GM19043 (cell line): Measurements from ENCODE around the gene GRWD1.
A peak's percentile ranks its signal among the peaks of the same experiment; 100 is the strongest.

Source experiments
- ATAC-seq: cut with Tn5 transposase; IDR thresholded peaks from one replicate; pipeline ENCODE4 v1.9.1; 2021; ENCODE audit warnings: low read depth; ENCODE audit not compliant: unreplicated experiment

The GRWD1 gene

DNA sequence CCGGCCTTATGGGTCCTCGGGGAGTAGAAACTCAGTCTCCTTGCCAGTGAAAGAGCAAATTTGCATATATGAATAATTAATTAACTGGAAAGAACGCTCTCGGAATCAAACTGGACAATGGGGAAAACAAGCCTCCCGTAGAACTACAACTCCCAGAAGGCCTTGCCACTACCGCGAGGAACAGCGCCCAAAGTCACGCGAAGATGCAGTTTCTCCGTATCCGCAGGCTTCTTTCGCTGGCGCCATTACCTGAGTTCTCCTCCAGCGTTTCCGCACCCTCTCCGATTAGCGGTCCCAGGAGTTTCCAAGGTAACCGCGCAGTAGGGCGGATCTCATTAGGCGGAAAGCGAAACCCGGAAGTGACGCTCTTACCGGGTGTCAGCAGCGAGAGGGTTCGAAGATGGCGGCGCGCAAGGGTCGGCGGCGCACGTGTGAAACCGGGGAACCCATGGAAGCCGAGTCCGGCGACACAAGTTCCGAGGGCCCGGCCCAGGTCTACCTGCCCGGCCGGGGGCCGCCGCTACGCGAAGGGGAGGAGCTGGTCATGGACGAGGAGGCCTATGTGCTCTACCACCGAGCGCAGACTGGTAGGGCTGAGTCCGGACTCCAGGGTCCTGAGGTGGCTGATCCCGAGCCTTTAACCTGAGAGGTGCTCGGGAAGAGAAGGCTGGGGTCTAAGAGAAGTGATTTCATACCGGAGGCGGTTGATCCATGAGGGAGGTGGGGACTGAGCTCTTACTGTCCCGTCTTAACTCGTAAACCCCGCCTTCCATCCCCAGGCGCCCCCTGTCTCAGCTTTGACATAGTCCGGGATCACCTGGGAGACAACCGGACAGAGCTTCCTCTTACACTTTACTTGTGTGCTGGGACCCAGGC lies at the start of gene GRWD1:
Gene GRWD1, plus strand, starts transcription at position 378 of the 876 bp plus-strand sequence. Its CDS starts 23 bp downstream, at position 401.
- peak; percentile 83 for ATAC-seq

DNA sequence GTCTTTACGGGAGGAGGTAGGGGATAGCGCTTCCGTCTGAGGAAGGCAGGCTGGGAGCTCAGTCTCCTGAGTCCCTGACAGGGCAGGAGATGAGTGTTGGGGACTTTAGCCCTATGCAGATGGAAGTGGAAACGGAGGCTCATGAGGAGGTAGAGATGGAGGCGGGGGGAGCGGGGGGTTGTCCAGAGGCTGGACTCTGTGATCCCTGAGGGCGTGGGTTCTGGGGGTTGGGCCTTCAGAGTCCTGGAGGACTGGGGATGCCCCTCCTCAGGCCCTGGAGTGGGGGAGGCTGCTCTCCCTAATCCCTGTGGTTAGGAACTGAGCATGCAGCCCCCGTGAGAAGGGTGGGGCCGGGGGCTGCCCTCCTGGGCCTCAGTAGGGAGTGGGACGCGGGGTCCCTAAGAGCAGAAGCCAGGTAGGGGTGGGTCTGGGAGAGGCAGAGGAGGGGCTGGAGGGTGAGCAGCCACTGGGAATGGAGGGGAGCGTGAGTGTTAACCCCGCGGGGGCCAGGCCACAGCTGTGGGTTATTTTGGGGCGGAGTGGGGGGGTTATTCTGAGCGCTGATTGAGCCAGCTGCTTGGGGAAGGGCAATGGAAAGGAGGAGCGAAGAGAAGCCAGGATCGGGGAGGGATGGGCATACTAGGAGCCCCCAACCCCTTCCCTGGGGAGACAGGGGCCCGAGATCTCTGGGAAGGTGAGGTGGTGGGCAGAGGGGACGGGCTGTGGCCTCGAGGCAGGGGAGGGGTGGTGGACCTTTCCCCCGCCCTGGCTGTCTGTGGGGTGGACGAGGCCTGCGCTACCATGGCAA lies 49.6 kb upstream of the GRWD1 start:
- no peak for ATAC-seq

DNA sequence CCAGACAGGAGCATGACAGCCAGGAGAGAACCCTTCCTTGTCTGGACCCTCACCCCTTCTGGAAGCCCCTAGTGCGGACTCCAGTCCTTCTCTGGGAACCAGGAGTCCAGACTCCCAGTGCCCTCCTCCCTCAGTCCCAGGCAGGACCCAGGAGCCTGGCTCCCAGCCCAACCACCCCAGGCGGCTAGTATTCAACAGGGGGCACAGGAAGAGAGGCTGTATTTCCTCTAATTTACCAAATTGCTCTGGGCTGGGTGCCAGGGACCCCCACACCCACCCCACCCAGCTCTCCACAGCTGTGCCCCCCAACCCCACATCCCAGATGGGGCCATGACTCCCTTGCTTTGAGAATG lies 49.0 kb upstream of the GRWD1 start:
- no peak for ATAC-seq

DNA sequence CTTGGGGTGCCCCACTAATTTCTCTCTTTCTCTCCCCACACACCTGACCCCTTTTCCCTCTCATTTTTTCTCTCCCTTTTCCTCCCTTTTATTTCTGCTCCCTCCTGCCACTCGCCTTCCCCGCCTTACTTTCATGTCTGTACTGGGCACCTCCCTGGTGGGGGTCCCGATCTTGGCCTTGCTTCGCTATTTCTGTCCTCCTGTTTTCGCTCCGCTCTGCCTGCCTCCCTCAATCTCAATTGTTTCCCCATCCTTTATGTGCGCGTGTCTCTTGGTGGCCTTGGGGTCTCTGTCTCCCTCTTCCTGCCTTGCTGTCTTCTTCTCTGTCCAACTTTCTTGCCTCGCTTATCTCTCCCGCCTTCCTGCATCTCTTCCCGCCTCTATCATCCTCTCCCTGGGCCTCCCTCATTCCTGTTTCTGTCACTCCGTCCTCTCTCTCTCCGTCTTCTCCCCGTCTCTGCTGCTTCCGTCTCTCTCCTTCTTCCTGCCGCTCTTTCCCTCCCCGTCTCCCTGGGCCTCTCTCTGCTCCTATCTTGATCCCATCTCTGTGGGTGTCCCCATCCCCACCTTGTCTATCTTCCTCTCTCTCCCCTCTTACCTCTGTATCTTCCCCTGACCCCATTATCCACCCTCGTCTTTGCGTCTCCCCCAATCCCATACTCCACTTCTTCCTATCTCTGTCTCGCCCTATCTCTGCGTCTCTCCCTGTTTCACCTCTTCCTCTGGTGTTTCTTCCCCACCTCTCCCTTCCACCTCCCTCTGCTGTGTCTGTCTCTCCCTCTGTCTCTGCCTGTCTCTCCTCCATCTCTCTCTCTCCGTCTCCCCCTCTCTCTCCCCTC lies 48.3 kb upstream of the GRWD1 start:
- no peak for ATAC-seq

DNA sequence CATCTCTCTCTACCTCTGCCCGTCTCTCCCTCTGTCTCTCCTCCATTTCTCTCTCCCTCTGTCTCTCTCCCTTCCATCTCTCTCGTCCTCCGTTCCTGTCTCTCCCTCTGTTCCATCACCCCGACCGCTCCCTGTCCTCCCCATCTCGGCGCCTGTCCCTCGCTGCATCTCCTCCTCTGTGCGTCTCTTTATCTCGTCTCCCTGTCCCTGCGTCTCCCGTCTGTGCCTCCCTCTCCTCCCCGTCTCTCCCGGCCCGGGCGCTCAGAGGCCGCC lies 47.7 kb upstream of the GRWD1 start:
- ATAC-seq, result no peak

DNA sequence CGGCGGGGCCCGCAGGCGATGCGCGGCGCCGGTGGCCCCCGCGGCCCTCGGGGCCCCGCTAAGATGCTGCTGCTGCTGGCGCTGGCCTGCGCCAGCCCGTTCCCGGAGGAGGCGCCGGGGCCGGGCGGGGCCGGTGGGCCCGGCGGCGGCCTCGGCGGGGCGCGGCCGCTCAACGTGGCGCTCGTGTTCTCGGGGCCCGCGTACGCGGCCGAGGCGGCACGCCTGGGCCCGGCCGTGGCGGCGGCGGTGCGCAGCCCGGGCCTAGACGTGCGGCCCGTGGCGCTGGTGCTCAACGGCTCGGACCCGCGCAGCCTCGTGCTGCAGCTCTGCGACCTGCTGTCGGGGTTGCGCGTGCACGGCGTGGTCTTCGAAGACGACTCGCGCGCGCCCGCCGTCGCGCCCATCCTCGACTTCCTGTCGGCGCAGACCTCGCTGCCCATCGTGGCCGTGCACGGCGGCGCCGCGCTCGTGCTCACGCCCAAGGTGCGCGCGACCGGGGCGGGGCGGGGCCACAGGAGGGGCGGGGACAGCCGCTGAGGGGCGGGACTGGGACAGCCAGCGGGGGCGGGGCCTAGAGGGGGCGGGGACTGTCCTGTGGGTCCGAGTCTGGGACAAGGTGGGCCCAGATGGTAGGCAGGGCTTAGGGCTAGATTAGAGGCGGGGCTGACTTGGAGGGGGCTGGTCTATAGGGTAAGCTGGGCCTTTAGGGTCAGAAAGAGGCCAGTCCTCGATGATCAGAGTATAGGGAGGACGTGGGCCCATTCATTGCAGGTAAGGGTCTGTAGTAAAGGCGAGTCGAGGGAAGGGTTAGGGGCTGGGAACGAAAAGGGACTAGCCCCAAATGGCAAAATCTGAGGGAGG lies 47.2 kb upstream of the GRWD1 start:
- ATAC-seq, result no peak

DNA sequence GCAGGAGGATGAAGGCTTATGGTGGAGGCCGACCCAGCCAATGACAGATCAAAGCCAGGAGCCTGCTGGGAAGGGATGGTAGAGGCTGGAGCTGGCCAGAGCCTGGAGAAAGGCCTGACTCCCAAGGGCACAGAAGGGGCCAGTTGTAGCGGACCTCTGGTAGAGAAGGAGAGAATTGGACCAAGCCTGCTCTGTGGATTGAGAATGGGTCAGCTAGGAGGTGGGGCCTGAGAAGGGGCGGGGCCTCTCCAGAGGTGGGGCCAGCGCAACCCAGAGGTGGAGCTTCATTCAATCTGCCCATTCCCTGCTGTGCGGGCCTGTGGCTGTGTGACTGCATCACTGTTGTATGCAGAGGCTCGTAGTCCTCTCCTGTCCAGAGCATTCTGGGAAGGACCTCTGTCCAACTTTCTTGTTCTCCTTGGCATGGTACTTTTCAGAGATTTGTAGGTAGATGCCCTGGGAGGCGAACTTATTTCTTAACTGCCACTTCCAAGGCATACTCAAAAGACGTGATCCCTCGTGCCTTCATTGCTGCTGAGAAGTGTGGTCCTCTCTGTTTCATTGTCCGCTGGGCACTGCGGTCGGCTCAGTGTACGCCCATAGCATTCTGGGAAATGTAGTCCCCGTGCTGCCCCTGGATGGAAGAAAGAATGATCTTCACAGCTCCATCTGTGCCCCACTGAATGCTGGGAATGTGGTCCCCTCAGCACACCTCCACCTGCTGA lies 45.6 kb upstream of the GRWD1 start:
- no peak for ATAC-seq

DNA sequence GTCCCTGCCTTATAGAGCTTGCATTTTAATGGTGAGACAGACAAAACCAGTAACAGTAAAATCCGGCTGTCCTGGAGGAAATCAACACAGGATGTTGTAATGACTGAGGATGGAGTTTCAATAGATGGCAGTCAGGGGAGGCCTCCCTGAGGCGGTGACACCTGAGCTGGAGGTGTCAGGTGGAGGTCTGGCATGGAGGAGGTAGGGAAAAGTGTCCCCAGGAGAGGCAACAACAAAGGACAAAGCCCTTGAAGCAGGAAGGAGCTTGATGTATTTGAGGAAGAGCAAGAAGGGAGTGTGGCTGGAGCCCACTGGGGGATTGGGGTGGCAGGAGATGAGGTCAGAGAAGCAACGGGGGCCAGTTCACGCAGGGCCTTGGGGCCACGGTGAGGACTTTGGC lies 44.5 kb upstream of the GRWD1 start:
- no peak for ATAC-seq

DNA sequence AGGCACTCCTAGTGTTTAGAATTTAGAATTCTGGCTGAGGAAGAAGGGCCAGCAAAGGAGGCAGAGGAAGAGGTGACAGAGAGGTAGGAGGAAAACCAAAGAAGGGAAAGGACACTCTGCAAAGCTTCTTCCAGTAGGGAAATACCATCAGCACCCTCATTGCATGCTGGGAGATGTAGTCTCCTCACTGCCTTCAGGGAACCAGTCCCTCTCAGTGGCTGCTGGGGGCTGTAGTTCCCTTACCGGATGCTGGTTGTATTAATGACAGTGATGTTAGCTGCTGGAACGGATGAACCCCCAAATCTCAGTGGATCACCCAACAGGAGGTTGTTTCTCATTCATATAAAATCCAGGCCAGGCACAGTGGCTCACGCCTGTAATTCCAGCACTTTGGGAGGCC lies 42.2 kb upstream of the GRWD1 start:
- no peak for ATAC-seq

DNA sequence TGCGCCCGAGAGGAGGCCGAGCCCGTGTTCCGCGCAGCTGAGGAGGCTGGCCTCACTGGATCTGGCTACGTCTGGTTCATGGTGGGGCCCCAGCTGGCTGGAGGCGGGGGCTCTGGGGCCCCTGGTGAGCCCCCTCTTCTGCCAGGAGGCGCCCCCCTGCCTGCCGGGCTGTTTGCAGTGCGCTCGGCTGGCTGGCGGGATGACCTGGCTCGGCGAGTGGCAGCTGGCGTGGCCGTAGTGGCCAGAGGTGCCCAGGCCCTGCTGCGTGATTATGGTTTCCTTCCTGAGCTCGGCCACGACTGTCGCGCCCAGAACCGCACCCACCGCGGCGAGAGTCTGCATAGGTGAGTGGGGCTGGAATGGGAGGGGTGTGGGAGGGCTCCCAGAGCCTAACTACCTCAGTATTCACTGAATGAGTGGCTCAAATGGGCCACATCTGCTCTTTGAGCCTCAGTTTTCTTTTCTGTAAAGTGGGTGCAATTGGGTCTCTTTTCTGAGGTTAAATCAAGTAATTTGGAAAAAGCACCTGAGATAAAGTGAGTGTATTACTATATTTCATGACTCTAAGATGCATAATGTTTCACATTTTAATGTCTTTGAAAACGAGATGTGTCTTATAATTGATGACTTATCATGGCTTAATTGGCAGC lies 40.6 kb upstream of the GRWD1 start:
- ATAC-seq, result no peak

DNA sequence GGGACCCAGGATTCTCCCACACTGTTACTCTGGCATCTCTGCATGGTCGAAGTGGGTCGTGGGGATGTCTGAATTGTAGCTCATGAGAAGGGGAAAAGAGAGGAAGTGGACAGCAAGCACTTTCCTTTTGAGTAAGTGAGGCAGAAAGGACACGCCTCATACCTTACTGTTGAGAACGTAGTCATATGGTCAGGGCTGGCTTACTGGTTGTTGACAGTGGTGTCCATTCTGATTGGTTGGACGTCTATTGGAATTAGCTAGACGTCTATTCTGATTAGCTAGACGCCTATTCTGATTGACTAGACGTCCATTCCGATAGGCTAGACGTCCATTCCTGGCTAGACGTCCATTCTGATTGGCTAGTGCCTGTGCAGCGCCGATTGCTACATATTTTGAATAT lies 39.9 kb upstream of the GRWD1 start:
- no peak for ATAC-seq

DNA sequence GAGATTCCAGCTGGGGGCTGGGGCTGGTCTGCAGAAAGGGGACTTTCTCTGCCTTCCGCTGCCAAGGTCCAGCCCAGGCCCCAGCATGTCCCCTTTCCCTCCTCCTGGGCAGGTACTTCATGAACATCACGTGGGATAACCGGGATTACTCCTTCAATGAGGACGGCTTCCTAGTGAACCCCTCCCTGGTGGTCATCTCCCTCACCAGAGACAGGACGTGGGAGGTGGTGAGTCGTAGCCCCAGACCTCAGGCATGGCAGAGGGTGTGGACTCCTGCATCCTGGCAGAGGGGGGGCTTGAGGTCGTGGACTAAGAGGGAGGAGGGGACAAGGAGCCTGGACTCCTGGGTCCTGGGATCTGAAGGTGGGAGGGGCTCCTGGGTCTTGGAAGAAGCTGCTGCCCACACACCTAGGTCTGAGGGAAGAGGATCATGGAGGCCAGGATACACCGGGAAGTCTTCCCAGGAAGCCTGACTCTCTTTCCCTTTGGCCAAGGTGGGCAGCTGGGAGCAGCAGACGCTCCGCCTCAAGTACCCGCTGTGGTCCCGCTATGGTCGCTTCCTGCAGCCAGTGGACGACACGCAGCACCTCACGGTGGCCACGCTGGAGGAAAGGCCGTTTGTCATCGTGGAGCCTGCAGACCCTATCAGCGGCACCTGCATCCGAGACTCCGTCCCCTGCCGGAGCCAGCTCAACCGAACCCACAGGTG lies 31.8 kb upstream of the GRWD1 start:
- no peak for ATAC-seq

DNA sequence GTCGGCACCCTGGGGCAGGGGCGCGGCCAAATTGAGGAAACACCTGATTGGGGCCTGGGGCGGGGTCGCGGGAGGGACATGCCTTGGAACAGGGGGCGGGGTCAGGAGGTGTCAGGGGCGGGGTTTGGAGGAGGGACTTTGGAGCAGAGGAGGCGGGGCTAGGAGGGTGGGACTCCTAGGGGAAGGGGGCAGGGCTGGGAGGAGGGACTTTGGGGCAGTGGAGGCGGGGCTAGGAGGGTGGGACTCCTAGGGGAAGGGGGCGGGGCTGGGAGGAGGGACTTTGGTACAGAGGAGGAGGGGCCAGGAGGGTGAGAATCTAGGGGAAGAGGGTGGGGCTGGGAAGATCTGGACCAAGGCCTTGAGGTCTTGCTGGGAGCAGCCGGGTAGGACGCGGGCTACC lies 30.4 kb upstream of the GRWD1 start:
- ATAC-seq, result no peak

DNA sequence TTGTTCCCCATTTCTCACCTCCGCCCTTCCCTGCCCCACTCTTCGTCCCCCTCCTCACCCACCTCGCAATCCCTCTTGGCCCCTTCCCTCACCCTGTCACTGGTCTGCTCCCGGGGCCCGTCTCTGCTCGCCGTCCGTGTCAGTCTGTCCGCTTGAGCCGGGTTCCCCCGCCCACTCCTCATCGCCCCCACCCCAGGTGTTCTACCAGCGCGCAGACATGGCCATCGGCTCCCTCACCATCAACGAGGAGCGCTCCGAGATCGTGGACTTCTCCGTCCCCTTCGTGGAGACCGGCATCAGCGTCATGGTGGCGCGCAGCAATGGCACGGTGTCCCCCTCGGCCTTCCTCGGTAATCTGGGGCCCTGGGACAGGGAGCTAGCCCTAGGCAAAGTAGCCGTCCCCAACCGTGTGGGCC lies 30.0 kb upstream of the GRWD1 start:
- no peak for ATAC-seq

DNA sequence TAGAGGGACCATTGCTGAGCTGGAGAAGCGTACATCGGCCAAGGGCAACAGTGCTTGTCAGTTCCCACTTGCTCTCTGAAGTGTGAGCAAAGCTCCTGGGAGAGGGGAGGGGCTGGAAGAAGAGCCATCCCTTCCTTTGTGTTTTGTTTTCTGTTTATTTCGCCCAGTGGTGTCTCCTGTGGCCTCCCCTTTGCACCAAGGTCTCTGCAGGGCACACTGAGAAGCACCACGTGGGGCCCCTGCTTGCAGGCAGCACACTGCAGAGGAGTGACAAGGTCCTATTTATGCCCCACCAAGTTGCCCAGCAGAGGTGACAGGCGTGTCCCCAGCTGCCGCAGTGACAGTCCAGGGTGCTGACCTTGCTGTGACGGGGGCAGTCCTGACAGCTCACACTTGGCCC lies 28.4 kb upstream of the GRWD1 start:
- no peak for ATAC-seq

DNA sequence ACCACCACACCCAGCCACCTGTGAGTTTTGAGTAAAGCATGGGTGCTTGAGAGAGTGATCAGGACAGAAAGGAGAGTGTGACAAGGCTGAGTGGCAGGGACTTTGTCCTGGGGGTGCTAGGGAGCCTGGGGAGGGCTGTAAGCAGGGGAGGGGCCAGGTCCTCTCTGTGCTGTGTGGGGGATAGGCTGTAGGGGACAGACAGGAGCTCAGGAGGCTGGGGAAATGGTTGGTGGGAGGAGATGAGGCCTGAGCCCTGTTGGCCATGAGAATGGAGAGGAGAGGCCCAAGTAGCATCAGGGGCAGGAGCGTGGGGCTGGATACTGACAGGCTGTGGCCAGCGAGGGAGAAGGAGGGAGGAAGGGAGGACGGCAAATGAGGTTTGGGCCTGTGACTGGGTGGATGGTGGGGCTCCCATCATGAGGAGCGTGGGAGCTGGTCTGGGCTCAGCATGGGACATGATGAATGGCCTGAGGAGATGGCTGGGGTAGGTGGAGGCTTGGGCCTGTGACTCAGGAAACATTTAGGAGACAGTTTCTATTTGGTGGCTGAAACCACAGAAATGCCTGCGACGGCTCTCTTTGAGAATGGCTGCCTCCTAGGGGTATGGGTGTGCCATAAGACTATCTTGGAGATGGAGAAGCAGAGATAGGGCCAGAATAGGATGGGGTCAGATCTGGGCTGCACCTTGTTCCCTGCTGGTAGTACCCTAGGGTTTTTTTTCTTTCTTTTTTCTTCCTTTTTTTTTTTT lies 27.3 kb upstream of the GRWD1 start:
- ATAC-seq, result no peak

DNA sequence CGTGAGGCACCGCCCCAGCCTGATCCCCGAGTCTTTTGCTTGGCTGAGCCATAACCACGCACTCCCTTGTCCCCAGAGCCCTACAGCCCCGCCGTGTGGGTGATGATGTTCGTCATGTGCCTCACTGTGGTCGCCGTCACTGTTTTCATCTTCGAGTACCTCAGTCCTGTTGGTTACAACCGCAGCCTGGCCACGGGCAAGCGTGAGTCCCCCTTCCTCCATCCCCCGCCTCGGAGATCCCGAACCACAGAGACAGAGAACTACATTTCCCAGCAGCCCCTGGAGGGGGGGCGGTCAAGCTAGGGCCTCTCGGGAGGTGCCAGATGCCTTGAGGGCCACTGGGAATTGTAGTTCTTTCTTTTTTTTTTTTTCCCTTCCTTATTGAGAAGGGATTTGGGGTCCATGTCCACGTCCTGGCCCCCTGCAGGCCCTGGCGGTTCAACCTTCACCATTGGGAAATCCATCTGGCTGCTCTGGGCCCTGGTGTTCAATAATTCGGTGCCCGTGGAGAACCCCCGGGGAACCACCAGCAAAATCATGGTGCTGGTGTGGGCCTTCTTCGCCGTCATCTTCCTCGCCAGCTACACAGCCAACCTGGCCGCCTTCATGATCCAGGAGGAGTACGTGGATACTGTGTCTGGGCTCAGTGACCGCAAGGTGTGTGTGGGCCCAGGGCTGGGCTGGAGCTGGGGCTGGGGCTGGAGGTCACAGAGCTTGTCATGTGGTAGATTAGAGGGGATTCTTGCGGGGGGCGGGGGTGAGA lies 26.4 kb upstream of the GRWD1 start:
- ATAC-seq, result no peak
